HepG2 (cell line): Measurements from ENCODE around the gene VDAC1. TPM values are rescaled to one million over a fixed set of nuclear protein-coding genes. Genes with fewer than 3 reads are reported as not detected.
A peak's percentile ranks its signal among the peaks of the same experiment; 100 is the strongest.

ENCODE experiments used
- CCDC6 ChIP-seq: sonication (generic); formaldehyde crosslinking; IDR thresholded peaks from 2 replicates; pipeline ENCODE4 v1.8.1; 2022; ENCODE audit warnings: mild to moderate bottlenecking, missing genetic modification reagents, moderate library complexity
- CHCHD3 ChIP-seq: sonication (generic); formaldehyde crosslinking; IDR thresholded peaks from 2 replicates; pipeline ENCODE4 v1.8.0; 2022; ENCODE audit warnings: mild to moderate bottlenecking, missing genetic modification reagents, moderate library complexity
- CREB1 ChIP-seq, 2 experiments: fragments of 450-650 bp in 1 of 2; IDR thresholded peaks; 2 replicates each; pipeline ENCODE4 v1.6.1; 2016 to 2017; ENCODE audit warnings: control low read depth in 1 of 2, mild to moderate bottlenecking in 1 of 2, missing compliant biosample characterization in 1 of 2, missing genetic modification characterization in 1 of 2
- GFI1 ChIP-seq: sonication (generic); formaldehyde crosslinking; IDR thresholded peaks from 2 replicates; pipeline ENCODE4 v1.5.0; 2020; ENCODE audit warnings: missing genetic modification reagents, mild to moderate bottlenecking, borderline replicate concordance
- GZF1 ChIP-seq: sonication (generic); formaldehyde crosslinking; IDR thresholded peaks from 2 replicates; pipeline ENCODE4 v1.5.1; 2020; ENCODE audit warnings: mild to moderate bottlenecking, missing genetic modification reagents
- ISL2 ChIP-seq: sonication (generic); formaldehyde crosslinking; IDR thresholded peaks from 2 replicates; pipeline ENCODE4 v1.5.0; 2020; ENCODE audit warnings: missing genetic modification reagents
- PCBP2 ChIP-seq: fragments of 200-400 bp; formaldehyde crosslinking; optimal IDR thresholded peaks from 2 replicates; pipeline ENCODE3; 2018; ENCODE audit warnings: low read length, low read depth; ENCODE audit not compliant: poor library complexity, severe bottlenecking
- PLRG1 ChIP-seq: fragments of 450-650 bp; conservative IDR thresholded peaks from 2 replicates; pipeline ENCODE4 v1.6.1; 2016
- RELA ChIP-seq: sonication (generic); formaldehyde crosslinking; IDR thresholded peaks from 2 replicates; pipeline ENCODE4 v1.4.0; 2020; ENCODE audit warnings: missing genetic modification reagents
- RORA ChIP-seq: sonication (generic); formaldehyde crosslinking; IDR thresholded peaks from 2 replicates; pipeline ENCODE4 v1.5.0; 2020; ENCODE audit warnings: mild to moderate bottlenecking, missing genetic modification reagents, moderate library complexity
- RXRB ChIP-seq: IDR thresholded peaks from 2 replicates; pipeline ENCODE4 v1.6.1; 2016; ENCODE audit warnings: borderline replicate concordance, missing genetic modification reagents, missing compliant biosample characterization
- ZFP90 ChIP-seq: sonication (generic); formaldehyde crosslinking; IDR thresholded peaks from 2 replicates; pipeline ENCODE4 v1.8.0; 2022; ENCODE audit warnings: missing genetic modification reagents, mild to moderate bottlenecking, inconsistent platforms, borderline replicate concordance
- ZNF256 ChIP-seq: sonication (generic); formaldehyde crosslinking; conservative IDR thresholded peaks from 2 replicates; pipeline ENCODE4 v1.4.0; 2020; ENCODE audit warnings: missing genetic modification reagents
- ZNF33A ChIP-seq: sonication (generic); formaldehyde crosslinking; IDR thresholded peaks from 2 replicates; pipeline ENCODE4 v1.5.1; 2020; ENCODE audit warnings: missing genetic modification reagents, mild to moderate bottlenecking, moderate library complexity, borderline replicate concordance
- ZNF660 ChIP-seq: sonication (generic); formaldehyde crosslinking; IDR thresholded peaks from 2 replicates; pipeline ENCODE4 v1.5.1; 2020; ENCODE audit warnings: mild to moderate bottlenecking, low read depth, missing genetic modification reagents, borderline replicate concordance
- ZNF703 ChIP-seq: sonication (generic); formaldehyde crosslinking; IDR thresholded peaks from 2 replicates; pipeline ENCODE4 v1.5.1; 2020; ENCODE audit warnings: missing genetic modification reagents, mild to moderate bottlenecking, moderate library complexity, borderline replicate concordance
- ZNF772 ChIP-seq: sonication (generic); formaldehyde crosslinking; IDR thresholded peaks from 2 replicates; pipeline ENCODE4 v1.5.0; 2020; ENCODE audit warnings: mild to moderate bottlenecking, missing genetic modification reagents
- polyA plus RNA-seq, 8 experiments: library from polyadenylated mRNA; depleted of rRNA in 3 of 8; stranded (reverse) in 7 of 8; unstranded in 1 of 8; fragments of >200 nt; fragmentation: Illumina TruSeq in 4 of 8; extraction: Trizol in 4 of 8; gene quantifications; 2 replicates each; pipeline versions ENCODE4 v1.2.1 to v1.2.3, GENCODE V29; 2011 to 2016; ENCODE audit warnings: low read depth in 4 of 8, missing spikeins in 1 of 8, mixed read lengths in 1 of 8; ENCODE audit not compliant: insufficient read depth in 1 of 8
- total RNA-seq, 5 experiments: library from RNA; depleted of rRNA; stranded (reverse); fragments of >200 nt; fragmentation: Illumina TruSeq; extraction: Trizol; gene quantifications; 2 replicates each; pipeline ENCODE4 v1.2.3, GENCODE V29; 2016; ENCODE audit warnings: low read depth in 1 of 5
- TF ChIP-seq, protein P1 (sequence below): sonication (generic); formaldehyde crosslinking; IDR thresholded peaks from 2 replicates; pipeline ENCODE4 v1.5.0; 2020; ENCODE audit warnings: mild to moderate bottlenecking, missing genetic modification reagents
- TF ChIP-seq, protein P2 (sequence below): sonication (generic); formaldehyde crosslinking; IDR thresholded peaks from 2 replicates; pipeline ENCODE4 v1.8.1; 2023; ENCODE audit warnings: mild to moderate bottlenecking, missing genetic modification reagents
- TF ChIP-seq, protein P3 (sequence below): sonication (generic); formaldehyde crosslinking; IDR thresholded peaks from 2 replicates; pipeline ENCODE4 v1.5.1; 2020; ENCODE audit warnings: missing genetic modification reagents, mild to moderate bottlenecking, borderline replicate concordance
- TF ChIP-seq, protein P4 (sequence below): sonication (generic); formaldehyde crosslinking; IDR thresholded peaks from 2 replicates; pipeline ENCODE4 v1.4.0; 2020; ENCODE audit warnings: missing genetic modification reagents, borderline replicate concordance
- TF ChIP-seq, protein P5 (sequence below): IDR thresholded peaks from 2 replicates; pipeline ENCODE4 v1.6.1; 2018; ENCODE audit warnings: missing genetic modification reagents, mild to moderate bottlenecking, missing compliant biosample characterization

VDAC1 gene
- total and polyA plus RNA-seq, 2 of the 13 experiments (the other 11 are each of a cell fraction or from before 2014, with no cell fraction given), result 112 to 380 TPM

DNA sequence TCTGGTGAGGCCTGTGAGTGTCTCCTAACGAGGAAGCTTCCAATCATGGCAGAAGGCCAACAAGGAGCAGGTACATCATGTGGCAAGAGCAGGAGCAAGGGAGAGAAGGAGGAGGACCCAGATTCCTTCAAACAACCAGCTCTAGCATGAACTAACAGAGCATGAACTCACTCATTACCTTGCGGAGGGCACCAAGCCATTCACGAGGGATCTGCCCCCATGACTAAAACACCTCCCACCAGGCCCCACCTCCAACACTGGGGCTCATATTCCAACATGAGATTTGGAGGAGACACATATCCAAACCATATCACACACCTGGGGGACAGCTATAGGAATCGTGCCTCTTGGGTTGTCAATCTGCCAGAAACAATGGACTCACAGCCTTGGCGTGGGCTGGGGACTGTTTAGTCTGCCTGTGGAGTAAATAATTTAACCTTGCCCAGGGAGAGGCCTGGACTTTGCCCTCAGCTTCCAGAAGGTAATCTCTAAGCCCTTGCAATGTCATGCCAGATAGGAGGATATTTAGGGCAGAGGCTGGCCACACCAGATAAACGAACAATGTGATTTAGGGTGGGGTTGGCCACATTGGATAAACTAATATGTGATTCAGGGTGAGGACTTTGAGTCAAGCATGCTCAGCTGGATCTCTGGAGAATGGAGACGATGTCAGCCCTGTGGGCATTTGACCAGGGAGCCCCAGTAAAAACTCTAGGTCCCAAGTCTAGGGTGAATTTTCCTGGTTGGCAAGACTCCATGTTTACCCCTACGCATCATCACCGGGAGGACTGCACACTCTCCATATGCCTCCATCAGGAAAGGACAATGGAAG lies 13.6 kb upstream of the VDAC1 start (continued):
- TF ChIP-seq, protein P1, sequence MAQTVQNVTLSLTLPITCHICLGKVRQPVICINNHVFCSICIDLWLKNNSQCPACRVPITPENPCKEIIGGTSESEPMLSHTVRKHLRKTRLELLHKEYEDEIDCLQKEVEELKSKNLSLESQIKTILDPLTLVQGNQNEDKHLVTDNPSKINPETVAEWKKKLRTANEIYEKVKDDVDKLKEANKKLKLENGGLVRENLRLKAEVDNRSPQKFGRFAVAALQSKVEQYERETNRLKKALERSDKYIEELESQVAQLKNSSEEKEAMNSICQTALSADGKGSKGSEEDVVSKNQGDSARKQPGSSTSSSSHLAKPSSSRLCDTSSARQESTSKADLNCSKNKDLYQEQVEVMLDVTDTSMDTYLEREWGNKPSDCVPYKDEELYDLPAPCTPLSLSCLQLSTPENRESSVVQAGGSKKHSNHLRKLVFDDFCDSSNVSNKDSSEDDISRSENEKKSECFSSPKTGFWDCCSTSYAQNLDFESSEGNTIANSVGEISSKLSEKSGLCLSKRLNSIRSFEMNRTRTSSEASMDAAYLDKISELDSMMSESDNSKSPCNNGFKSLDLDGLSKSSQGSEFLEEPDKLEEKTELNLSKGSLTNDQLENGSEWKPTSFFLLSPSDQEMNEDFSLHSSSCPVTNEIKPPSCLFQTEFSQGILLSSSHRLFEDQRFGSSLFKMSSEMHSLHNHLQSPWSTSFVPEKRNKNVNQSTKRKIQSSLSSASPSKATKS, result no peak
- TF ChIP-seq RELA (no peak), CREB1 (IDR thresholded peaks at IDR 0.05) (peak; percentile 24; the same call in 1 of the 2 replicates), CREB1 (CRISPR knock-in tag; IDR thresholded peaks at IDR 0.05) (peak; percentile 64; the same call in 1 of the 2 replicates), RXRB (CRISPR knock-in tag) (peak; percentile 71), ZNF703 (CRISPR knock-in tag) (no peak), RORA (CRISPR knock-in tag) (no peak), PCBP2 (no peak), ZNF256 (CRISPR knock-in tag) (0 out of 2 replicates have a peak, but pooled peaks have one; percentile 73), ZNF660 (no peak), GFI1 (CRISPR knock-in tag) (peak; percentile 92), ZNF772 (CRISPR knock-in tag) (peak; percentile 80), ZNF33A (no peak), PLRG1 (no peak), ZFP90 (CRISPR knock-in tag) (no peak), GZF1 (CRISPR knock-in tag) (no peak), CHCHD3 (CRISPR knock-in tag) (no peak), ISL2 (CRISPR knock-in tag) (peak; percentile 66), CCDC6 (CRISPR knock-in tag) (0 out of 2 replicates have a peak, but pooled peaks have one; percentile 3)
- TF ChIP-seq, protein P2, sequence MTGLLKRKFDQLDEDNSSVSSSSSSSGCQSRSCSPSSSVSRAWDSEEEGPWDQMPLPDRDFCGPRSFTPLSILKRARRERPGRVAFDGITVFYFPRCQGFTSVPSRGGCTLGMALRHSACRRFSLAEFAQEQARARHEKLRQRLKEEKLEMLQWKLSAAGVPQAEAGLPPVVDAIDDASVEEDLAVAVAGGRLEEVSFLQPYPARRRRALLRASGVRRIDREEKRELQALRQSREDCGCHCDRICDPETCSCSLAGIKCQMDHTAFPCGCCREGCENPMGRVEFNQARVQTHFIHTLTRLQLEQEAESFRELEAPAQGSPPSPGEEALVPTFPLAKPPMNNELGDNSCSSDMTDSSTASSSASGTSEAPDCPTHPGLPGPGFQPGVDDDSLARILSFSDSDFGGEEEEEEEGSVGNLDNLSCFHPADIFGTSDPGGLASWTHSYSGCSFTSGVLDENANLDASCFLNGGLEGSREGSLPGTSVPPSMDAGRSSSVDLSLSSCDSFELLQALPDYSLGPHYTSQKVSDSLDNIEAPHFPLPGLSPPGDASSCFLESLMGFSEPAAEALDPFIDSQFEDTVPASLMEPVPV (CRISPR knock-in tag), result no peak
- TF ChIP-seq, protein P3, sequence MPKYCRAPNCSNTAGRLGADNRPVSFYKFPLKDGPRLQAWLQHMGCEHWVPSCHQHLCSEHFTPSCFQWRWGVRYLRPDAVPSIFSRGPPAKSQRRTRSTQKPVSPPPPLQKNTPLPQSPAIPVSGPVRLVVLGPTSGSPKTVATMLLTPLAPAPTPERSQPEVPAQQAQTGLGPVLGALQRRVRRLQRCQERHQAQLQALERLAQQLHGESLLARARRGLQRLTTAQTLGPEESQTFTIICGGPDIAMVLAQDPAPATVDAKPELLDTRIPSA (CRISPR knock-in tag), result no peak
- TF ChIP-seq, protein P4, sequence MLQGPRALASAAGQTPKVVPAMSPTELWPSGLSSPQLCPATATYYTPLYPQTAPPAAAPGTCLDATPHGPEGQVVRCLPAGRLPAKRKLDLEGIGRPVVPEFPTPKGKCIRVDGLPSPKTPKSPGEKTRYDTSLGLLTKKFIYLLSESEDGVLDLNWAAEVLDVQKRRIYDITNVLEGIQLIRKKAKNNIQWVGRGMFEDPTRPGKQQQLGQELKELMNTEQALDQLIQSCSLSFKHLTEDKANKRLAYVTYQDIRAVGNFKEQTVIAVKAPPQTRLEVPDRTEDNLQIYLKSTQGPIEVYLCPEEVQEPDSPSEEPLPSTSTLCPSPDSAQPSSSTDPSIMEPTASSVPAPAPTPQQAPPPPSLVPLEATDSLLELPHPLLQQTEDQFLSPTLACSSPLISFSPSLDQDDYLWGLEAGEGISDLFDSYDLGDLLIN (CRISPR knock-in tag), result no peak
- TF ChIP-seq, protein P5, sequence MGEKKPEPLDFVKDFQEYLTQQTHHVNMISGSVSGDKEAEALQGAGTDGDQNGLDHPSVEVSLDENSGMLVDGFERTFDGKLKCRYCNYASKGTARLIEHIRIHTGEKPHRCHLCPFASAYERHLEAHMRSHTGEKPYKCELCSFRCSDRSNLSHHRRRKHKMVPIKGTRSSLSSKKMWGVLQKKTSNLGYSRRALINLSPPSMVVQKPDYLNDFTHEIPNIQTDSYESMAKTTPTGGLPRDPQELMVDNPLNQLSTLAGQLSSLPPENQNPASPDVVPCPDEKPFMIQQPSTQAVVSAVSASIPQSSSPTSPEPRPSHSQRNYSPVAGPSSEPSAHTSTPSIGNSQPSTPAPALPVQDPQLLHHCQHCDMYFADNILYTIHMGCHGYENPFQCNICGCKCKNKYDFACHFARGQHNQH, result 0 out of 2 replicates have a peak, but pooled peaks have one; percentile 1
